ENCODE results near the gene ACSL3.

- TF ChIP-seq POLR2A (IDR thresholded peaks at IDR 0.05) (no peak), CTCF (IDR thresholded peaks at IDR 0.05 in 8 of 11, conservative IDR thresholded peaks at IDR 0.05 in 3 of 11) (no peak)
Measured at GRCh38 chr2:222936705-222937104, 75.9 kb downstream of the ACSL3 start.

Measured in spleen (tissue), 7 donors.